Heart right ventricle (tissue), 16 donors: ENCODE results near the gene LYPD6B. TPM values are rescaled to one million over a fixed set of nuclear protein-coding genes. Genes with fewer than 3 reads are reported as not detected.

Experiments
- ATAC-seq, 8 donors: fragments of 200-7000 bp; cut with Tn5 transposase; one replicate each; pipeline ENCODE4 v1.9.1; 2020; ENCODE audit warnings: mild to moderate bottlenecking in 8 of 8, moderate library complexity in 8 of 8, moderate number of reproducible peaks in 1 of 8
- DNase-seq, 2 donors: peaks; one replicate each; pipeline ENCODE4 v3.0.0-alpha.2; 2020
- H3K27ac ChIP-seq, 10 donors: fragments of 200-600 bp; sonication (generic) in 2 of 10; one replicate each; pipeline versions ENCODE4 v1.5.0 to v1.8.0; 2020 to 2022; ENCODE audit warnings: mild to moderate bottlenecking in 3 of 10
- H3K27me3 ChIP-seq, 7 donors: fragments of 200-600 bp; one replicate each; pipeline ENCODE4 v1.8.0; 2021 to 2022; ENCODE audit warnings: mild to moderate bottlenecking in 2 of 7
- H3K36me3 ChIP-seq, 9 donors: fragments of 200-600 bp; sonication (generic) in 1 of 9; one replicate each; pipeline versions ENCODE4 v1.5.0 to v1.8.0; 2020 to 2022; ENCODE audit warnings: mild to moderate bottlenecking in 2 of 9
- H3K4me1 ChIP-seq, 9 donors: fragments of 200-600 bp; sonication (generic) in 1 of 9; one replicate each; pipeline versions ENCODE4 v1.5.0 to v1.8.0; 2020 to 2022; ENCODE audit warnings: mild to moderate bottlenecking in 4 of 9
- H3K4me3 ChIP-seq, 10 donors: fragments of 200-600 bp; sonication (generic) in 2 of 10; one replicate each; pipeline versions ENCODE4 v1.5.0 to v1.8.0; 2020 to 2022; ENCODE audit warnings: mild to moderate bottlenecking in 7 of 10, moderate library complexity in 2 of 10
- H3K9me3 ChIP-seq, 11 donors: fragments of 200-600 bp in 10 of 11; sonication (generic) in 2 of 11; one replicate each; pipeline versions ENCODE4 v1.5.0 to v1.8.0; 2013 to 2022; ENCODE audit warnings: mild to moderate bottlenecking in 2 of 11, control low read depth in 1 of 11, moderate library complexity in 1 of 11
- CTCF ChIP-seq, 9 donors: fragments of 200-600 bp; sonication (generic) in 2 of 9; IDR thresholded peaks; one replicate each; pipeline versions ENCODE4 v1.5.0 to v1.8.0; 2021 to 2022; ENCODE audit warnings: antibody characterized with exemption in 9 of 9, mild to moderate bottlenecking in 5 of 9, moderate library complexity in 1 of 9
- WGBS, 2 donors: extraction: QIAGEN DNeasy Blood & Tissue Kit; methylation state at CpG; one replicate each; pipeline ENCODE4 v1.1.7; 2013; ENCODE audit warnings: inconsistent platforms in 1 of 2; 5-methylcytosine and 5-hydroxymethylcytosine counted together
- intact Hi-C, 10 donors: fragments of 100-400 bp; cut with DNase I; formaldehyde crosslinking; loops; one replicate each; pipeline versions ENCODE4 v1.11.1 to v1.14.2; 2022
- polyA plus RNA-seq, 2 donors: library from polyadenylated mRNA; stranded (reverse); fragments of 200-250 nt; gene quantifications; one replicate each; pipeline ENCODE4 v1.2.3, GENCODE V29; 2013
- total RNA-seq, 10 donors: library from RNA; stranded (reverse); fragmentation: NEBNext Ultra II Directional in 3 of 10; extraction: Animal tissue kit (Norgen Biotek cat#: 25700) in 3 of 10; gene quantifications; one replicate each; pipeline versions ENCODE4 v1.2.1 to v1.2.4, GENCODE V29; 2021 to 2023
- donor health status: Arrhythmogenic right ventricular cardiomyopathy.
- donor health status: ischemic (EF 13 %, LVEDD 7.1; RV severe dilation, severe dysfunction).
- donor health status: healthy with polysubstance abuse.
- donor health status: DM: no; HTN: yes; CAD: no.
- donor health status: DM: no; HTN: no; CAD: no.
- donor health status: ischemic (EF 25% LVEDD 6.9; RV normal size, moderate dysfunction).
- donor health status: ischemic (EF 25% LVEDD 5.7; RV mildly dilated, moderate dysfunction).
- donor health status: healthy.
- donor health status: DM: yes; HTN: yes; CAD: no.
- donor health status: Ischemic cardiomyopathy.
- donor health status: ischemic (EF 35%, LVEDD 5.7; RV mildly dilated, moderate dysfunction).
- donor health status: nonischemic (EF 11% LVEDD 7.7; RV severe dilation, severe dysfunction).
- donor health status: DM: yes; HTN: yes; CAD: no.
- donor health status: PGD.
- donor health status: ischemic (EF 29% LVEDD 5.4; RV normal size, mild dysfunction).
- donor health status: nonischemic (EF 23%, LVEDD 6.1; RV moderate dilation, normal function).

The LYPD6B gene
- total and polyA plus RNA-seq, 12 donors: 0.21 TPM; not detected in 11

GRCh38 chr2:149167001-149167780 is 128.7 kb downstream of the LYPD6B start:
- H3K36me3 ChIP-seq: no peaks in the 10 kb centered on the region
- WGBS, 2 donors: 54 to 63% methylated on average over 5 of the region's 5 CpGs
- no peak for TF ChIP-seq CTCF (IDR thresholded peaks at IDR 0.05)
- peaks cover 0 to 8% (median 0%) of the 10 kb centered on the region in 7 donors for H3K27me3 ChIP-seq
- no peak overlapping the region for H3K27ac ChIP-seq
- peaks cover 0 to 7% (median 0%) of the 10 kb centered on the region in 11 donors for H3K9me3 ChIP-seq
- intact Hi-C loops: no loop called here
- no peak overlapping the region for H3K4me3 ChIP-seq
- no peaks in the 10 kb centered on the region for H3K4me1 ChIP-seq
- no peak for DNase-seq
- ATAC-seq: no peak

GRCh38 chr2:149167941-149168340 is 129.4 kb downstream of the LYPD6B start:
- Histone ChIP-seq H3K36me3 (no peaks in the 10 kb centered on the region), H3K27me3 (peaks cover 0 to 8% (median 0%) of the 10 kb centered on the region in 7 donors), H3K4me1 (no peaks in the 10 kb centered on the region), H3K4me3 (no peak overlapping the region), H3K9me3 (peaks cover 0 to 12% (median 0%) of the 10 kb centered on the region in 11 donors), H3K27ac (no peak overlapping the region)
- intact Hi-C loops: no loop called here
- no peak for TF ChIP-seq CTCF (IDR thresholded peaks at IDR 0.05)
- DNase-seq (no peak), ATAC-seq (no peak)
- WGBS, 2 donors: 72 to 73% methylated on average over 4 of the region's 4 CpGs

- intact Hi-C loops: no loop called here
- H3K27ac ChIP-seq: no peak overlapping the region
- no peak for TF ChIP-seq CTCF (IDR thresholded peaks at IDR 0.05)
- H3K36me3 ChIP-seq: no peaks in the 10 kb centered on the region
- ATAC-seq (no peak), DNase-seq (no peak)
- H3K4me1 ChIP-seq: no peaks in the 10 kb centered on the region
- WGBS, 2 donors: 60 to 71% methylated on average over 4 of the region's 4 CpGs
- H3K4me3 ChIP-seq: no peak overlapping the region
- H3K27me3 ChIP-seq: peaks cover 0 to 3% (median 0%) of the 10 kb centered on the region in 7 donors
- peaks cover 0 to 12% (median 0%) of the 10 kb centered on the region in 11 donors for H3K9me3 ChIP-seq
Measured at GRCh38 chr2:149169656-149170055, 131.2 kb downstream of the LYPD6B start.

GRCh38 chr2:149170156-149170555 is 131.7 kb downstream of the LYPD6B start:
- DNase-seq (no peak), ATAC-seq (no peak)
- Histone ChIP-seq H3K4me3 (no peak overlapping the region), H3K27me3 (no peaks in the 10 kb centered on the region), H3K27ac (no peak overlapping the region), H3K36me3 (no peaks in the 10 kb centered on the region), H3K4me1 (no peaks in the 10 kb centered on the region), H3K9me3 (peaks cover 0 to 12% (median 0%) of the 10 kb centered on the region in 11 donors)
- intact Hi-C loops: no loop called here
- no peak for TF ChIP-seq CTCF (IDR thresholded peaks at IDR 0.05)
- 50 to 58% methylated on average over 1 of the region's 1 CpG for WGBS, 2 donors
